LoVo (cell line): ENCODE data around the gene AKR1C8.
"Not testable (repeated sequence)": the region's sequence is repeated elsewhere in the genome, so short reads cannot be mapped to it uniquely, and the experiment has no call there.

Experiments used
- DNase-seq: peaks from one replicate; pipeline ENCODE4 v3.0.0-alpha.2; 2016; ENCODE audit warnings: low spot score

The AKR1C8 gene

DNA sequence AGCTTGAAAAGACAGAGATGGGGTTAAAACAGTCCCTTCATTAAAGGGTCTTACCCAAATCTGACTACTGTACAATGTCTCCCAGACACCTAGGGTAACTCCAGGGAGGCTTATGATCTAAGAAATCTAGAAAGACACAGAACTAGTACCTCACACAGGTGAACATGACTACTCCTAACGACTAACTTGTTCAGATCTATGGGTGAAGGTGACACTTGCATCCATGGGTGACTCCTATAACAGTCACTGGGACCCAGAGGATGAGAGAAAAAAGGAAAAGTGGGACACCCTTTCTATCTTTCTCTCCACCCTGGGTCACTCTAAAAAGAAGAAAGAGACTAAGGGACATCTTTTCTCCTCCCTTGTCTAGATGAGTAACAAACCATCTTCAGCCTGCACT, 19.2 kb downstream of the AKR1C8 start:
- DNase-seq, result no peak

DNA sequence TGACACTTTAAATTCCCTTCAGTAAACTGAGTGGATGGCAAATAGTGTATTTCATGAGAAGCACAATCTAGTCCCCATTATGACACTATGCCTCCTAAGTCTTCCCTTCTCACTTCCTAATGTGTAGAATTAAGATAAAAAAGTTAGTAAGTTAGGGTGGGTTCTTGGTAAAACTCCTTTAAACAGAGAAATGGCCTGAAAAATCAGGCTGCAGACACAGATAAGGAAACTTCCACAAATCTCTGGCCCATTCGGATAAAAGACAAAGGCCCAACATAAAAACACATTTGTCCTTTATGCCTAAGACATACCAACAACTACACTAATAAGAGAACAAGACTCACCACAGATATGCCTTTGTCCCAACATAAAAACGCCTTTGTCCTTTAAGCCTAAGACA, 21.5 kb downstream of the AKR1C8 start:
- DNase-seq, result no peak

DNA sequence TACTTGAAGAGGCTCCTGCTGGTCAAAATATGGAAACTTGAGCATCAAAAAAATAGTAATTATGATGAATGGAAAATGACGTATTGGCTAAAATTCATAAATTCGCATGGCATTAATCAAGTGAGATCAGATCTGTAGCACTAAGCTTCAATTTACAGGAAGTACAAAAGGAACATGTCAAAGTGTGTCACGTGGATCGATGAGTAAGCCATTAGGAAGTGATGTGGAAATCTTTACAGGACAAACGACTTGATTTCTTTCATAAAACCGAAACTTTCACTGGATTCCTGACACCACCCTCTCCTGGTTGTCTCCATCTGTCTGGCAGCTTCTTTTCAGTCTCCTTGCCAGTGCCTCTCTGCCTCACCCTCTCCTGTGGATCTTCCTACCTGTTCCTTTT, 25.8 kb downstream of the AKR1C8 start:
- DNase-seq, result no peak

DNA sequence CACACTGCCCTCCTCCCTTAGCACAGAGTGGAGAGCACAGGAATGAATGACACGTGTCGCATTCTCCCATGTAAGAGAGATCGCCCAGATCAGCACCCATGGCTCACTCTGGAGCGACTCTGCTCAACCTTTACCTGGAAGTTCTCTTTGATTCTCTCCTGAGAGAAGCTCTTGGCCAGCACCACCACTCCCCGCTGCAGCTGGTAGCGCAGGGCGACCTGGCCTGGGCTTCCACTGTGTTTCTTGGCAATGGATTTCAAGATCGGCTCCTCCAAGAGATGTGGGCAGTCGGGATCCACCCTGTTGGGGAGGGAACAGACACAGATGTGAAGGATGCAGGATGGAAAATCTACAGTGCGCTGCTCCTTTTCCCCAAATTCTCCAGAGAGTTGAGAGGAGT, 27.4 kb downstream of the AKR1C8 start:
- DNase-seq, result no peak

DNA sequence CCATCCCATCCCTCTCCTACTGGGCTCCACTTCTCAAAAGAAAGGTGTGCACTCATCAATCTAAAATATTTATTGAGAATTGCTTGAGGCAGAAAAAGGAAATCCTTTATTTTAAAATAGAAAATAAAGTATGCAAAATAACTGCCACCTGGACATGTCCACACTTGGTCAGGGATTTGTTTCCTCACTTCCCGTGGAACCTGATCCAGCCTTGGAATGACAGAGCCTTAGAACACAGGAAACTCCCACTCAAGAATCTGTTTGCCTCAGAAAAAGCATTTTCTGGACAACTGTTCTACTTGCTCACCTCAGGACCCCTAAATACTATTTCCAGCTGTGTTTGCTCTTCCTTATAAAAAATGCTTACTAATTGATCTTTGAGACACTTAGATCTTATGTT, 29.0 kb downstream of the AKR1C8 start:
- DNase-seq, result no peak

DNA sequence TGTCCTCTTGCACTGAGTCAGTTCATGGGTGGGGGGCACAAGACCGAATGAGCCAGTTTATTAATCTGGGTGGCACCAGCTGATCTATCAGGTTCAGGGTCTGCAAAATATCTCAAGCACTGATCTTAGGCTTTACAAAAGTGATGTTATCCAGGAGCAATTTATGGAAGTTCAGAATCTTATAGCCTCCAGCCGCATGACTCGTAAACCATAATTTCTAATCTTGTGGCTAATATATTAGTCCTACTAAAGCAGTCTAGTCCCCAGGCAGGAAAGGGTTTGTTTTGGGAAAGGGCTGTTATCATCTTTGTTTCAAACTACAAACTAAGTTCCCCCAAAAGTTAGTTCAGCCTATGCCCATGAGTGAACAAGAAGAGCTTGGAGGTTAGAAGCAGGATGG, 33.9 kb downstream of the AKR1C8 start:
- no peak for DNase-seq

DNA sequence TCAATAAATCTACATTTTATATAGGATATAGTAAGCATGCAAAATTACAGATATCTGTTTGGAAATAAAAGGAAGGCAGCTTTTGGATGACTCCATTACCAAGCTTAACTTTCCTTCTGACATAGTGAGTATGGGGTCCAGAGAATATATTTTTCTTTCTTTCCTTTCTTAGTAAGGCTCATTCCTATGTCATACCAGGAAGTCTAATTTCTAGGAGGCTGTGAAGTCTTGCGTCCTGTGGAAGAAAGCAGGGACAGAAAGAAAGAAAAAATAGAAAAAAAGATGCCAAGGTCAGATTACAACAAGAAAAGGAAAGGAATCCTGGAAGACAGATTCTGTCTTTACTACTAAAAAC, 36.3 kb downstream of the AKR1C8 start:
- no peak for DNase-seq

DNA sequence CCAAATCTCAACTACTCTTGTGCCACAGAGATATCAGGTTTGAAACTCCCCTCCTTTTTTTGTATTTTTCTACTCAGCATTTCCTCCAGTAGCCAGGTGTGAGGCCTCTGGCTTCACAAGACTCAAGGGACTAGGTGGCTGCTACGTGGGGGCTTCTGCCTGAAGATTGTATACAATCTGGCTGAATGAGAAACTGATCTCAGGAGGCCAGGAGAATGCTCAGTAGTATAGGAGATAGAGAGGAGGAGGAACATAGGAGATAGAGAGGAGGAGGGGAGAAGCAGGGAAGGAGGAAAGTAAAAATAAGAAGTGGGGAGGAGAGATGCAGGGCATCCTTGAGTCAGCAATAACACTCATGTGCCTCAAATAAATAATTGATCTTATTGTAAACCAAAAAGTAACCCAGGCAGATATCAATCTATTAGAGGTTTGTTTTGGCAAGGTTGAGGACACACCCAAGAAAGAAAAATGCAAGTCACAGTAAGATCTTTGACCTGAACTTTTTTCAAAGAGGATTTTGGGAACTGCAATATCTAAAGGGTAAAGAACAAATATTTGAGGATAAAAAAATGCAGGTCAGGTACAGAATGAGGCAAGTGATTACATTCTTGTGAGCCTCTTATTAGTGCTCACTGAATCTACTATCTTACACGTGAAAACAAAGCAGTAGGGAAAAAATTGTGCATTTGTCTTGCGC, 36.8 kb downstream of the AKR1C8 start:
- peak; percentile 71 for DNase-seq

DNA sequence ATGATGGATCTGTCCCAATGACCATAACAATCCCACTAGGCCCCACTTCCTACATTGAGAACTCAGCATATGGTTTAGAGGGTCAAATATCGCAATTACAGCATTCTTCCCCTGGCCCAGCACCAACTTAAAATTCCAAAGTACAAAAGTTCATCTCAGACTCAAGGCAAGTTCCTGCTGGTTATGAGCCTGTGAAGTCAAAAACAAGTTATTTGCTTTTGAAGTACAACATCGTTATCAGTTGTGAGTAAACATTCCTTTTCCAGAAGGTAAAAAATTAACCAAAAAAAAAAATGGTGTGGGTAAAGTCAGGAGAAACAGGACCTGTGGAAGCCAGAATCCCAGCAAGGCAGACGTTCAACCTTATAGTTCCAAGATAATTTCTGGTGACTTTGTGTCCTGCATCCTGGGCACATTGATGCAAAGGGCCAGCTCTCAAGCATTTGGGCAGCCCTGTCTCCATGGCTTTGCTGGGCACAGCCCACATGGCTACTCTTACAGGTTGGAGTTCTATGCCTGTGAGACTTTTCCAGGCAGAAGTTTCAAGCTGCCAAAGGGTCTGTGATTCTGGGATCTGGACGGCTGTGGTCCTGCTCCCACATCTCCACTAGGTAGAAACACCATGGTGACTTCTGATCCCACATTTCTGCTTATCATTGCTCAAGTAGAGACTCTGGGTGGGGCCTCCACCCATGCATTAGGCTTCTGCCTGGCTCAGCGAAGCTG, 37.5 kb downstream of the AKR1C8 start:
- DNase-seq, result peak; percentile 84

DNA sequence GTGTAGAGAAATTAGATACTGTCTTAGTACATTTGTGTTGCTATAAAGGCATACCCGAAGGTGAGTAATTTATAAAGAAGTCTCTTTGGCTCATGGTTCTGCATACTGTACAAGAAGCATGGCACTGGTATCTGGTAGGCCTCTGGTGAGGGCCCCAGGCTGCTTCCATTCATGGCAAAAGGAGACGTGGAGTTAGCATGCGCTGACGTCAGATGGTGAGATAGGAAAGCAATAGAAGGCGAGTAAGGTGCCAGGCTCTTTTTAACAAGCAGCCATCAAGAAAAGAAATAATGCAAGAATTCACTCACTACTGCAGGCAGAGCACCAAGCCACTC, 38.1 kb downstream of the AKR1C8 start:
- DNase-seq, result no peak

DNA sequence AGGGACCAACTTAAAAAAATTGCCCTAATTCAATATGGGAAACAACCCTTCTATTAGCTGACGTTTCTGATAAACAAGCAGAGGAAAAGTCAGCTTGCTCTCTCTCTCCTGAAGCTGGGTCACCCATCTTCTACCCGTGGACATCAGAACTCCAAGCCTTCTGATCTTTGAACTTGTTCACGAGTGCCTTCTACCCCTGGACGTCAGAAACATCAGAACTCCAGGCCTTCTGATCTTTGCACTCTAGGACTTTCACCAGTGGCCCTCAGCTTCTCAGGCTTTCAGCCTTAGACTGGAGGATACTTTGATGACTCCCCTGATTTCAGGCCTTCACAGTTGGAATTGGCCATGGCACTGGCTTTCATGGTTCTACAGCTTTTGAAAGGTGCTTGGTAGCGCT, 41.8 kb downstream of the AKR1C8 start:
- no peak for DNase-seq

DNA sequence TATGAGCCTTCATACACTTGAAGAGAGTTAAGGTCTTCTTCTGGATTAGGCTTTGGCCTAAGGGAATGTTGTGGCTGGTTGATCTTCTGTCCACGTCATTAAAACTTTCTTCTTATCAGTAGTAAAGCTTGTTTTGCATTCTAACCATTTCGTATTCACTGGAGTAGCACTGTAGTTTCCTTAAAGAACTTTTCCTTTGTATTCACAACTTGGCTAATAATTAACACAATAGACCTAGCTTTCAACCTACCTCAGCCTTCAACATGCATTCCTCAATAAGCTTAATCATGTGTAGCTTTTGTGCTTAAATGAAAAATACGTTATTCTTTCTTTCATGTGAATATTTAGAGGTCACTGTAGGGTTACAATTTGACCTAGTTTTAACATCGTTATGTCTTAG, 42.8 kb downstream of the AKR1C8 start:
- DNase-seq, result no peak

DNA sequence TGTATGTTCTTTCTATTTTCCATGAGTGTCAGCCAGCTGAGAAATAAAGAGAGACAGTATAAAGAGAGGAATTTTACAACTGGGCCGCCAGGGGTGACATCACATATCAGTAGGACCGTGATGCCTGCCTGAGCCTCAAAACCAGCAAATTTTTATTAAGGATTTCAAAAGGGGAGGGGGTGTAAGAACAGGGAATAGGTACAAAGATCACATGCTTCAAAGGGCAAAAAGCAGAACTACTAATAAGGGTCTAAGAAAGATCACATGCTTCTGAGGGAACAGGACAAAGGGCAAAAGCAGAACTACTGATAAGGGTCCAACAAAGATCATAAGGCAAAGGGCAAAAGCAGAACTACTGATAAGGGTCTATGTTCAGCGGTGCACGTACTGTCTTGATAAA, 47.3 kb downstream of the AKR1C8 start:
- DNase-seq, result not testable (repeated sequence)

DNA sequence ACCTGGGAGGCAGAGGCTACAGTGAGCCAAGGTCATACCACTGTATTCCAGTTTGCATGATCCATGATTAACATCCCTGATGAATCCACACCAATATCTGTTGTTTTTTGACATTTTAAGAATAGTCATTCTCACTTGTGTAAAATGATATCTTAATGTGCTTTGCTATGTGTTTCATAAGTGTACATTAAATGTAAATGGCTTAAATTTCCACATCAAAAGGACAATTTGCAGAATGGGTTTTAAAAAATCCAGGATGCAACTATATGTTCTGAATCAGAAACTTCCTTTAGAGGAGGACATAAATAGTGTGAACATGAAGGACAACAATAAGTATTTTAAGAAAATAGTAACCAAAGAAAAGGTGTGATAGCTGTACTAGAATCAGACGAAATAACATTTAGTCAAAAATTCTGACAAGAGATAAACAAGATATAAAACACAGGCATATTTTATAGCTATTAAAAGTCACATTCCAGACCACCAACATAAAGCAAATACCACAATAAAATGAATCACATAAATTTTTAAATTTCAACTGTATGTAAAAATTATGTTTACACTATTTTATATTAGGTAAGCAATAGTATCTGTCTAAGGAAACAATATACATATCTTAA, 48.4 kb downstream of the AKR1C8 start:
- no peak for DNase-seq

DNA sequence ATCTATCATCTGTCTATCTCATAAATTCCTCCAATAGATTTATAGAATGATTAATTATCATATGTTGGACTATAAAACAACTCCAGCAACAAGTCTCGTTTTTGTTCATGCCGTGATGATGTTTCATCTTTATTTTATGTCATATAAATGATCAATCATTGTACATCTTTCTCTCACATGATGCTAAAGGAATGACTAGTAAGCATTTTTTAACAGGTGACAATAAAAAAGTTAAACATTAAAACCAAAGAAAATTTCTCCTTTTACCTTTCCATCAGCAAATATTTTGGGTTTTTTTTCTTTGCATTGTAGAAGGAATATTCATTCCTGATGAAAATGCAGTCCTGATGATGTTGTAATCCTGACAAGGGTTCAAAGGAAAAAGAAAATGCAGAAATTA, 49.4 kb downstream of the AKR1C8 start:
- no peak for DNase-seq

DNA sequence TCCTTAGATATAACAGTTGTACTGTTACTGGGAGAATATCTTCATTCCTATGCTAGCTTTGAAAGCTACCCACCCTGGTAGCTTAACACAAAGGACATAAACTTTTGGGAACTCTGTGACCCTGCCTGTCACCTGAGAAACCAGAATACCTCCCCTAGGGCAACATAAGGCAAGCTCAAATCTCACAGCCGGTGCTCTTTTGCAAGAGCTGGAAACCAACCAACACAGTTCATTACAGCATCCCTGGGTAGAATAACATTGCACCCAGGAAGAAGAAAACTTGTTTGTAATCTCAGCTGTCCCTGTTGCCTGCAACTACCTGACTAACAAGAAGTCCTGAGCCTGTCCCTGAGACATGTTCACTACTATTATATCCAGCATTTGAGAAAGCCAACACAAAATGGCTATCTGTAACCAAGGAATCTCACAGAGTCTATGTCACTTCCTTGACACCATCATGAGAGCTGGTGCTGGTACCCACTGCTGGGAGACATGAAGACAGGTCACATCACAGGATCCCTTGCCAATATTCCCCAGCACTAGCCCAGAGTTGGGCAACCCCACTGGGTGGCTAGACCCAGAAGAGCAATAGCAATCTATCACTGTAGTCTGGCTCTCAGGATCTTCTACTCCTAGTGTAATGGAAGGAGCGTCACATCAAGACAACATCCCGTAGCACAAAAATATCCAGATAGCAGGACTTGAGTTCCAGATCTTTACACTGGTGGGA, 59.5 kb downstream of the AKR1C8 start:
- no peak for DNase-seq

DNA sequence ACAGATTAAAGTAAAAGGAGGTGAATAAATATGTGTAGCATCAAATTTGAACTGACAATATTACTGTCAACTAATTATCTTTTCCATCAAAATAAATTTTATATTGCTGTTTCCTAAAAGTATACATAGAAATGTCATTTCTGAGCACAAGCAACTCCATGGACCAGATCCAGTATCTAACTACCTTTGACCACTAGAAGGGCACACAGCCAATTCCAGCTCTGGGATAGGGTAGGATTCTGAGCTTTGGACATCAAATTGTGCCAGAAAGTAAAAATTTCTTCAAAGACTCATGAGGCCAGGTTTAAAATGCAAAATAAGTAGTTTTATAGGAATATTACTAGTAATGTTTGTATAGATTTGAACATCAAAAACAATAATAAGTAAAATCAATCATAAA, 61.1 kb downstream of the AKR1C8 start:
- DNase-seq, result no peak

DNA sequence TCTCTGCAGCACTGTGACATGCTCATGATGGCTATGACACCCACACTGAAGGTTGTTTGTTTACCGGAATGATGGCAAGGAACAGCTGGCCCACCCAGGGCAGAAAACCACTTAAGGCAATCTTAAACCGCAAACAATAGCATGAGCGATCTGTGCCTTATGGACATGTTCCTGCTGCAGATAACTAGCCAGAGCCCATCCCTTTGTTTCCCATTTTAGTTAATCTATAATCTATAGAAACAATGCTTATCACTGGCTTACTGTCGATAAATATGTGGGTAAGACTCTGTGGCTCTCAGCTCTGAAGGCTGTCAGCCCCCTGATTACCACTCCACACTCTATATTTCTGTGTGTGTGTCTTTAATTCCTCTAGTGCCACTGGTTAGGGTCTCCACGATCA, 65.0 kb downstream of the AKR1C8 start:
- DNase-seq, result not testable (repeated sequence)

DNA sequence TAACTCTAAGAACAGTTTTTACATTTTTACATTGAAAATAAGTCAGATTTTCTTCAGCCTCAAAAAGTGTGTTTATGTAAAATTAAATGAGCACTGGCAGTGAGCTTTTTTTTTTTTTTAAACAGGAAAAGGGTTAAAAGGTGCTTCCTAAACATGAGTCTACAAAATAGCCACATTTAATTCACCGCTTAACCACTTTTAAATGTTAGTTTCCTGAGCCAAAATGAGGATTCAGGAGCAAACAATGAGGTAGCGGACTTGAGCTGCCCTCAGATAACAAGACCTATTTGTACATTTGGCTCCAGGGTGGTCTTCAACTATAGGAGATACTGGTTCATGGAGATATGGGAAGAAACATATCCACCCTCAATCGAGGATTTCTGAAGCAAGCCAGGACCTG, 67.9 kb downstream of the AKR1C8 start:
- no peak for DNase-seq

DNA sequence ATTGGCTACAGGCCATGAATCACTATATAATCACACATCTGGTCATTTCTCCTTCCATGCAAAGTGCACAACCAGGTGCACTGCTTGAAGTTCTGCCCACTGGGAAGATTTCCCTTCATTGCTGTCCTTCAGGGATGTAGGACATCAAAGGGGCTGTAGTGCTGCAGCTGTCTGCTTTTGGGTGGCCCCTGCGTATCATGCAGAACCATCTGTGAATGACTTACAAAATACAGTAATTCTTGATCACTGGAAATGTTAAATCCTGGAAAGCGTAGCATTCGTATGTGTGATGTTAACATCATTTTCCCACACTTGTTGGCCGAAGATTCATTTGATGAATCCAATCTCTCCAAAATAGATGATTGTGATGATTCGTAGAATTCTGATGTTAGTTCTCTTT, 68.3 kb downstream of the AKR1C8 start:
- DNase-seq, result no peak

DNA sequence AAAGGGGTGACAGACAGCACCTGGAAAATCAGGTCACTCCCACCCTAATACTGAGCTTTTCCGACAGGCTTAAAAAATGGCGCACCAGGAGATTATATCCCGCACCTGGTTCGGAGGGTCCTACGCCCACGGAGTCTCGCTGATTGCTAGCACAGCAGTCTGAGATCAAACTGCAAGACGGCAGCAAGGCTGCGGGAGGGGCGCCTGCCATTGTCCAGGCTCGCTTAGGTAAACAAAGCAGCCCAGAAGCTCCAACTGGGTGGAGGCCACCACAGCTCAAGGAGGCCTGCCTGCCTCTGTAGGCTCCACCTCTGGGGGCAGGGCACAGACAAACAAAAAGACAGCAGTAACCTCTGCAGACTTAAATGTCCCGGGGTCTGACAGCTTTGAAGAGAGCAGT, 75.1 kb downstream of the AKR1C8 start:
- not testable (repeated sequence) for DNase-seq

DNA sequence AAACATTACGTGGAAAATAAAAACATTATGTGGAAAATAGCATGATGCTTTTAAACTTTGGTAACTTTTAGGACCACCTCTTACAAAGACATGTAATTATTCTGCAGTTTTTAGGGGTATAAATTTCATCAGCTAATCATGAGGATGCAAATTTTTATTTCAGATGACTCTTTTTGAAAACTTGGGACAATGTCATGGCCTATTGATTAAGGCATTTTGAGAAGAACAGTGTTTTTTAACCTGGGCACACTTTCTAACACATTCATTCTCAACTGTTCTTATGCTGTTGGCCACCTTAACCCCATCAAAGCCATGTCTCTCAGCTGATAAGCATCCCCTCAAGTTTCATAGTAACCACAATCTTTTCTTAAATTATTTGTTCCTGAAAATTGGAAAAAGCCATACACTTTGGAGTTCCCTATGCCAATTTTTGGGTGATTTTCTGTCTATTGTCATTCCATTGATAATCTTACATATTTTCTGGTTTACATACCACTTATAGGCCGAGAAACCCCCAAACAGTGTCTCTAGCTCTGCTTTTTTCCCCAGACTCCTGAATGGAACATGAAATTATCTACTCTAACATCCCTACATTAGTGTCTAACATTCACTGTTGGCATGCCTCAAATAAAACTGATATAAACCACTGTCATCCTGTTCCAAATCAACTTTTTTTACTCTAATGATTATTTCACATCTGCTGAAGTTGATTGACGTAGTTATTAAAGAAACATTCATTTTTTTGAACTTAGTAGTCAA, 76.1 kb downstream of the AKR1C8 start:
- no peak for DNase-seq
